ENCODE data around the gene INPP5F. TPM values are rescaled to one million over a fixed set of nuclear protein-coding genes. Genes with fewer than 3 reads are reported as not detected.

INPP5F gene
- total RNA-seq, 1 experiment from 2014 or later: 26.4 TPM

GRCh38 chr10:119680650-119681081 lies 45.2 kb upstream of the INPP5F start:
- Histone ChIP-seq H3K27me3 (replicated peaks; ENCODE audit: control insufficient read depth, insufficient read depth, low read length) (no peaks in the 10 kb centered on the region), H3K9me3 (no peaks in the 10 kb centered on the region), H3K4me3 (ENCODE audit: low read depth, low read length) (no peak overlapping the region), H3K4me1 (peaks cover 4% of the 10 kb centered on the region), H3K36me3 (ENCODE audit: control insufficient read depth, insufficient read depth, low read length) (no peaks in the 10 kb centered on the region)
- no TSS peak for BruUV-seq (replicated peaks)
- H3K36me3 Mint-ChIP-seq (ENCODE audit: insufficient read depth, unreplicated experiment): peaks cover 16% of the 10 kb centered on the region
- POLR2A ChIA-PET: no interaction called here
- H3K27me3 Mint-ChIP-seq (ENCODE audit: insufficient read depth, unreplicated experiment): no peaks in the 10 kb centered on the region
- intact Hi-C loops (cut with micrococcal nuclease; ENCODE audit: unreplicated experiment): loop anchor here (10.0 kb wide), 1 partner anchor 214 kb away; the partner anchor contains the start of gene SEC23IP
- no peaks in the 10 kb centered on the region for H3K4me1 Mint-ChIP-seq (ENCODE audit: low read depth, unreplicated experiment)
- CTCF ChIA-PET: interaction anchor here (1.0 kb wide), 1 partner anchor 72 kb away, joined by 4 read pairs; no protein-coding TSS in a partner anchor
- no peak overlapping the region for H3K4me3 Mint-ChIP-seq (ENCODE audit: unreplicated experiment)
- TF ChIP-seq CTCF (IDR thresholded peaks at IDR 0.05; ENCODE audit: insufficient read depth in 1 of 2, low read depth in 1 of 2, low read length in 1 of 2, severe bottlenecking in 1 of 2, unreplicated experiment in 1 of 2): no peak
- H3K9me3 Mint-ChIP-seq (ENCODE audit: unreplicated experiment): no peaks in the 10 kb centered on the region
- no peak for DNase-seq
- H3K27ac Mint-ChIP-seq (ENCODE audit: unreplicated experiment): no peak overlapping the region

- Mint-ChIP-seq H3K27ac (ENCODE audit: unreplicated experiment) (peak overlapping the region; percentile 60), H3K4me1 (ENCODE audit: low read depth, unreplicated experiment) (peaks cover 32% of the 10 kb centered on the region), H3K27me3 (ENCODE audit: insufficient read depth, unreplicated experiment) (no peaks in the 10 kb centered on the region), H3K9me3 (ENCODE audit: unreplicated experiment) (no peaks in the 10 kb centered on the region), H3K4me3 (ENCODE audit: unreplicated experiment) (peak overlapping the region; percentile 63), H3K36me3 (ENCODE audit: insufficient read depth, unreplicated experiment) (peaks cover 16% of the 10 kb centered on the region)
- no TSS peak for BruUV-seq (replicated peaks)
- POLR2A ChIA-PET: interaction anchor here (1.0 to 2.3 kb wide), 3 partner anchors 35 to 206 kb away, joined by 4 to 25 read pairs (median 7); partner anchors contain the start of genes BAG3, INPP5F and SEC23IP
- H3K27me3 ChIP-seq (replicated peaks; ENCODE audit: control insufficient read depth, insufficient read depth, low read length): no peaks in the 10 kb centered on the region
- H3K4me3 ChIP-seq (ENCODE audit: low read depth, low read length): no peak overlapping the region
- no peaks in the 10 kb centered on the region for H3K36me3 ChIP-seq (ENCODE audit: control insufficient read depth, insufficient read depth, low read length)
- CTCF ChIA-PET: interaction anchor here (0.6 to 2.9 kb wide), 11 partner anchors 34 to 650 kb away, joined by 3 to 25 read pairs (median 4); partner anchors contain the start of genes BAG3 and INPP5F
- H3K4me1 ChIP-seq: peaks cover 32% of the 10 kb centered on the region
- peak; percentile 82 to 85 for DNase-seq
- H3K9me3 ChIP-seq: no peaks in the 10 kb centered on the region
- intact Hi-C loops (cut with micrococcal nuclease; ENCODE audit: unreplicated experiment): loop anchor here (2.0 to 10.0 kb wide), 3 partner anchors 146 to 650 kb away; partner anchors contain the start of gene SEC23IP
- TF ChIP-seq CTCF (IDR thresholded peaks at IDR 0.05; ENCODE audit: insufficient read depth in 1 of 2, low read depth in 1 of 2, low read length in 1 of 2, severe bottlenecking in 1 of 2, unreplicated experiment in 1 of 2): peak; percentile 83 to 98
Measured at GRCh38 chr10:119686465-119687191, 39.2 kb upstream of the INPP5F start.

- H3K4me3 Mint-ChIP-seq (ENCODE audit: unreplicated experiment): peak overlapping the region; percentile 63
- peak; percentile 75 to 86 for DNase-seq
- peak overlapping the region; percentile 60 for H3K27ac Mint-ChIP-seq (ENCODE audit: unreplicated experiment)
- ChIA-PET POLR2A (interaction anchor here (0.5 to 2.3 kb wide), 8 partner anchors 11 to 205 kb away, joined by 3 to 25 read pairs (median 4); partner anchors contain the start of genes BAG3, INPP5F and SEC23IP), CTCF (interaction anchor here (0.6 to 2.9 kb wide), 13 partner anchors 33 to 649 kb away, joined by 3 to 25 read pairs (median 4); partner anchors contain the start of genes BAG3 and INPP5F)
- peaks cover 12% of the 10 kb centered on the region for H3K36me3 Mint-ChIP-seq (ENCODE audit: insufficient read depth, unreplicated experiment)
- peak overlapping the region; percentile 2; the same call in 1 of the 2 replicates for H3K4me3 ChIP-seq (ENCODE audit: low read depth, low read length)
- no peaks in the 10 kb centered on the region for H3K9me3 ChIP-seq
- intact Hi-C loops (cut with micrococcal nuclease; ENCODE audit: unreplicated experiment): loop anchor here (1.0 to 10.0 kb wide), 9 partner anchors 39 to 649 kb away; partner anchors contain the start of genes INPP5F, SEC23IP and TIAL1
- no peaks in the 10 kb centered on the region for H3K27me3 ChIP-seq (replicated peaks; ENCODE audit: control insufficient read depth, insufficient read depth, low read length)
- BruUV-seq (replicated peaks): TSS peak; percentile 92
- H3K36me3 ChIP-seq (ENCODE audit: control insufficient read depth, insufficient read depth, low read length): no peaks in the 10 kb centered on the region
- H3K4me1 Mint-ChIP-seq (ENCODE audit: low read depth, unreplicated experiment): peaks cover 32% of the 10 kb centered on the region
- H3K4me1 ChIP-seq: peaks cover 32% of the 10 kb centered on the region
- no peaks in the 10 kb centered on the region for H3K27me3 Mint-ChIP-seq (ENCODE audit: insufficient read depth, unreplicated experiment)
- no peak for TF ChIP-seq CTCF (IDR thresholded peaks at IDR 0.05; ENCODE audit: insufficient read depth in 1 of 2, low read depth in 1 of 2, low read length in 1 of 2, severe bottlenecking in 1 of 2, unreplicated experiment in 1 of 2)
- no peaks in the 10 kb centered on the region for H3K9me3 Mint-ChIP-seq (ENCODE audit: unreplicated experiment)
Measured at GRCh38 chr10:119687192-119688032, 38.4 kb upstream of the INPP5F start.
